Erythroblast (primary cell): Measurements from ENCODE around the gene B3GNT2.

ENCODE experiments used
- DNase-seq, 2 experiments: peaks; one replicate each; lab custom pipeline; 2025; lab: John Stamatoyannopoulos, UW
- GATA1 ChIP-seq: IDR thresholded peaks from 2 replicates; pipeline ENCODE4 v1.6.1; 2011; ENCODE audit warnings: low read depth, mild to moderate bottlenecking, control low read depth, low read length, moderate library complexity
- POLR2A ChIP-seq: IDR thresholded peaks from 2 replicates; pipeline ENCODE4 v1.6.1; 2011; ENCODE audit warnings: mild to moderate bottlenecking, low read length

B3GNT2 gene

DNA sequence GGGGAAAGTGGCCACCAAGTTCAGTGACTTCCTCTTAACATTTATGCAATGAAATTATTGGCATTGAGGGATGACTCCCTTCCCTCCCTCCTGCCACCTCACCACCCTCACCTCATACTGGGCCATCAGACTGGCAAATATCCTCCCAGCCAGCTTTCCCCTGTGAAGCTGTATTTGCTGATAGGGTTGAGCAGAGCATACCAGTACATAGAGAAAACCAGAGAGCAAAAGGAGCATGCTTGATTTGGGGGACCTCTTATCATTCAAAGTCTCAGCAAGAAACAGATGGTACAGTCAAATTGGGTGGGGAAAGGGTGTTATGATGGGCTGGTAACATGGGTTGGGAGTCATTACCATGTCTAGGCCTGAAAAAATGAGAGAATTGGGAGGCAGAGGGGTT lies 19.1 kb upstream of the B3GNT2 start:
- DNase-seq: peak; percentile 71 to 94
- TF ChIP-seq POLR2A (peak; percentile 60), GATA1 (no peak)

DNA sequence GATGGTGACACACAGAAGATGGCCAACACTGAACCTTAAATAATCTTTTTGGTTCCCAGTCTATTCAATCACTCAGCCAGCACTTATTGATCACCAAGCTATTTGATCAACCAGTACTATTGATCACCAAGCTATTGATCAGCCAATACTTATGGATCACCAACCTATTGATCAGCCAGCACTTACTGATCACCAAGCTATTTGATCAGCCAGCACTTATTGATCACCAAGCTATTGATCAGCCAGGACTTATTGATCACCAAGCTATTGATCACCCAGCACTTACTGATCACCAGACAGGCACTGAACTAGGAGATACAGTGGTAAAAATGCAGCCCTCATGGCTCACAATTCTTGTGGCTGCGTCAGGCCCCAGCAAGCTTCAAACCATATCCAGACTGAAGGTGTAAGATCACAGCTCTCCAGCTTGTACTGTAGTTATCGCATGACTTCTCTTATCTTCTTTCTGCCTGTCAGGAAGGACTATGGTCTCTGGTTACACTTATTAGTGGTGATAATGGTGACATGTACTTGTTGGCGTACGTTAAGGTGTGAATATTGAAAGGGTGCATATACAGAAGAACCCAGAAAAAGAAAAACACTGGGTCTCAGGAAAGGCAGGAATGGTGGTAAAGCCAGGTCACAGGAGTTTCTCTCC lies 18.4 kb upstream of the B3GNT2 start:
- peak; percentile 67 to 91 for DNase-seq
- no peak for TF ChIP-seq POLR2A
- no peak for TF ChIP-seq GATA1

DNA sequence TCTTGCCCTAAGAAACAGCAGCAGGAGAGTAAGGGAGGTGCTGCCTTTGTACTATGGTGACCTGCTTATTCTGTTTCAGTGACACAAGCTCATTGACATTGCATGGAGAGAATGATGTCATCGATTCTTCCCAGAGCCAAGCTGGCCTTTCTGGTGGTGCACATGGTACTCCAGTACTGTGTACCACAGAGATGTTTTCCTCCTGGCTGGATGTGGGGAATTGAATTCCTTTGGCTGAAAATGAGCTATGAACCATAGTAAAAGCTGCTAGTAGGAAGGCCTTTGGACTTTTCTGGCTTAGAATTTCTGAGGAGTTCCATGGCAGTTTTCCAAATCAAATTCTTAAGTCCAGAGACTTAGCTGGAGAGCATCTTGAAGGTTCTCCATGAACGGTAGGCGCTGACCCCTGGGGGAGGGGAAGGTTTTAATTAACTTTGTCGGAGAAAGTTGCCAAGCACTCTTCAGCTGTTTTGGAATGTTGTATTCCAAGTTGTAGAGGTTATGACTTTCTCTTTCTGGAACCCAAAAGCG lies 17.1 kb upstream of the B3GNT2 start:
- DNase-seq: no peak
- TF ChIP-seq GATA1: no peak
- TF ChIP-seq POLR2A: no peak

DNA sequence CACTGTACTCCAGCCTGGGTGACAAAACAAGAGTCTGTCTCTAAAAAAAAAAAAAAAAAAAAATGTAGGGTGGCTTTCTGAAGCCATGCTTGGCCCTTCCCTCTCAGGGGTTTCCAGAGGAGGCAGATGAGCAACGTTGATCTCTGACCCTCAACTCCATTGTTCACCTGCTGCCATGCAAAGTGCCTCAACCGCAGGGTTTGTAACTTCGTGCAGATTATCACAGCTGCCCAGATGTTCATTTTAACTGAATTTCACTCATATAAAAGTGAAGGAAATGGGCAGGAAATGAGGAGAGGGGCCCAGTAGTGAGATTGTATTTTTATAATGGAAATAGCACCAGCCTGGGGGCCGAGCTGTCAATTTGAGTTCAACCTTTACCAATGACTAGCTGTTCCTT lies 14.9 kb upstream of the B3GNT2 start:
- TF ChIP-seq GATA1: no peak
- no peak for TF ChIP-seq POLR2A
- DNase-seq: peak in 1 of 2 experiments; percentile 28

DNA sequence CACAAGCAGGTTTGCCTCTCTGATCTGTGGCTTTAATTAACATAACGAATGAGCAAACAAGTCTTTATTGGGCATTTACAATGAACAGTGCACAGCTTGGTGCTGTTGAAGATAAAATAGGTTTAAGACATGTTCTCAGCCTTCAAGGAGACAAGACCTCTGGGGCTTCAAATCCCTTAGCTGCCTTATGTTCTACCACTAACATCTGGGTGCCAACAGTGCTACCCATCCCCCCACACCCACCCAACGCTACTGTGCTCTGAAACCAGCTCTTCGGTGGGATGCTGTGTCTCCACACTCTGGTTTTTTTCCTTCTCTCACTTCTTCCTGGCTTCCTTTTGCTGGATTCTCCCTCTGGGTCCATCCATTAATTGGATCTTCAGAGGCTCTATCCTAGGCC lies 14.1 kb upstream of the B3GNT2 start:
- TF ChIP-seq GATA1: no peak
- TF ChIP-seq POLR2A: no peak
- no peak for DNase-seq

DNA sequence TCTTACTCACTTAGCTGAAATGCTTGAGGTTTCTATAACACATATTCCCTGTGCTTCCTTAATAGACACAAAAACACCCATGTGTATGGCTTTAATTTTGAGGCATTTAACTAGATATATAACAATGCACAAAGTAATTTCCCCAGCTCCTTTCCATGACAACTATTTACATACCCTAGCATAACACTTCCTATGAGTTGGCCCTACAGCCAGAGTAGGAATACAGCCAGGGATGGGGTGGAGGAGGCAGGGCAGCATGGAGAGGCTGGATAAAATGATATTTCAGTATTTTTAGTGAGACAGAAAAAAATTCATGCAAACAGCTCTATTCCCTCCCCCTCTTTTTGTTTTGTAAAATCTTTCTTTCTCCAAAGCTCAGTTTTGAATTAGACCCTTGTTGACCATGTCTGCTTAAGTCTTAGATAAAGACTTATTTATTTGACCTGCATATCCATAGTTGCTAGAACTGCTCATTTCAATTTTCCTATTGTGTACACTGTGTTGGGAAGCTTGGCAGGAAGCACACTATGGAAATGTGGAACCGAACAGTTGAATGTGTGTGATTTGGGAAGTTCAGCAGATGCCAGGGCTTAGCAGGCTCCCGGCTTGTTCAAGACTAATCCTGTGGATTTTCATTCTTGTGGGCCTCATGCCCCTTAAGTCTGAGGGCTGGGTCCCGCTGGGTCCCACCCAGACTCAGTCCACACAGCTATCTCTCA lies 11.2 kb upstream of the B3GNT2 start:
- DNase-seq: no peak

DNA sequence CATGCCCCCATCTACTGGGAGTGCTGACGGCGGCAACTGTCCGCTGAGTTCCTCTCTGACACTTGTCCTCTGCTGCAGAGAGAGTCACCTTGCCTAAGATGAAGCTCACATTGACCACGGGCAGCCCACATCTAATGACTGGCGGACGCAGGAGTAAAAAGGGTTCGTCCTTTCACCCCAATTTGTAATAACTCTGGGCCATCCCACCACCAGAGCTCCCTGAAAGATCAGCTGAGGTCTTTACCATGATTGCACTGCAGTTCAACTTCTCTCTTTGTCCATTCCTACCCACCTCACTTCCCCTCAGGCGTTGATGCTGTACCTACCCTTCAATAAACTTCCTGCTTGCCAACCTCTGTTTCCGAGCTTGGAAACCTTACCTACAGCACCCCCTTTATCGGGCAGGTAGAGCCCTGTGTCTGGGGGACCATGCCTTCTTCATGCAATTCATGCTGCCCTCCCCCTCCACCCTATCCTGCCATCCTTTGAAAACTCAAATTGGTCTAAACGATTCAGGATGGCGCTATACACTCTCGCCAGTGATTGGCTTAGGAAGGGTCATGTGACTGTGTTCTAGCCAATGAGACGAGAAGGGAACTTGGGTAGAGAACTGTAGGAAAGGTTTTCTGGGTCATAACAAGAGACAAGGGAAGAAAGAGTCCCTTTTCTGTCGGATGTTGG lies 10.3 kb upstream of the B3GNT2 start:
- no peak for DNase-seq
- no peak for TF ChIP-seq POLR2A
- TF ChIP-seq GATA1: no peak

More for the DNA sequence above, 11.2 kb upstream of the B3GNT2 start:
- TF ChIP-seq GATA1 (no peak), POLR2A (no peak)

DNA sequence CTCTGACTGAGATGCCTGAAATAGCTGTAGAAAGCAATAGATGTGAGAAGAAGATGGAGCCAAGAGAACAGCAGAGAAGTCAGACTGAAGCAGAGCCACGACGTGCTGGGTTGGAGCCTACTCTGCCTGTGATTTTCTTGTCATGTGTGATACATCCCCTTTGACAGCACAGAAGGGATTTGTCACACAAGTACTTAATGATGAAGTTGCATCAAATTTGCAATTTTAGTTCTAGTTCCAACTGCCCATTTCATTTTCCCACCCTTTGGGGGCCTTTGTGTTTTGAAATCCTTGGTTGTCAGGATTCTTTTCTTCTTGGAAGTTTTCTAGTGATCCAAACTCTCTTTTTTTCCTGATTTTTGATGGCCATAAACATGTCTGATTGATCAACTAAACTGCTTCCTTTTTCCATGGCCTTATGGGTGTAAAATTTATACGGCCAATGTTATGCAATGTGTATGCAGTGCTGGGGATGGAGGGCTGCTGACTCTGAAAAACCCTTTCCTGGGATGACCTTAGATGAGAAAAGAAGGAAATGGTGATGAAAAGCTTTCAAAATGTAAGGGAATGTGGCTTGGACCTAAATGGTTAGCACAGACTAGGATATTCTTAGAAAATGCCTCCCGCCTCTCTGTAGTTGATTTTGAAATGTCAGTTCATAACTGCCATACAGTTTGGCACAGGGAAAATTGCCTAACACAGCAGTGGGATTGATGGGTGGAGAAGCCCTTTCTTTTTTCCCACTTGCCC lies 9.6 kb upstream of the B3GNT2 start:
- DNase-seq: no peak
- no peak for TF ChIP-seq POLR2A

DNA sequence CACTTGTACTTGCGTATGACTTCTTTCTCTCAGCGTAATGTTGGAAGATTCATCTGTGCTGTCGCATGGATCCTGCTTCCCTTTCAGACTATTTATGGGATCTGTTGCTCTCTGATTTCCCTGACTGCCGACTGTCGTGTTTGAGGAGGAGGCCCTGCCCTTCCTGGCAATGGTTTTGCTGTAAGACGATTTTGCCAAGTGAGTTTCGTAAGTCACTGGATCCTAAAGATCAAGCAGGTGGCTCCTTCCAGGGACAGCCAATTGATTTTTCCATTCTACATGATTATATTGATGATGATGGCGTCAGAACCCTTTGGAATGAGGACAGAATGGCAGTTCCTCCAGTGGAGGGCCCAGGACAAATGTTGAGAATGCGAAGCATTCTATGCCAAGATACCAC lies 8.7 kb upstream of the B3GNT2 start:
- TF ChIP-seq POLR2A: no peak
- TF ChIP-seq GATA1: no peak
- no peak for DNase-seq

DNA sequence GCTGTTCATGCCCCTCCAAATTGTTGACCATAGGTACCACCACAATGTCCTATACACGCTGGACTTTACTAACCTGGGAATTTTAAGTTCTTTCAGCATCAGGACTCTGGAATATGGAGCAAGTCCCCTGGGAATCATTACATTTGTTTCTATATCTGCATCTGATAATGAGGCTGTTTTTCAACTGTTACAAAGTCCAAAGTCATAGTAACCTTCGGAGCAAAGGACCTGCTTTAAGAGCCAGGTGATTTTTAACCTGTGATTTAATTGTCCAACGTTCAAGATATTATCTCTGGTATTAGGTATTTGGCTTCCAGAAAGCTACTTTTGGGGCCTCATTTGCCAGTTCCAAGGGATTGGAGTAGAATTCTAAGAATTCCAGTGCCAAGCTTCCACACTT lies 7.5 kb upstream of the B3GNT2 start:
- TF ChIP-seq POLR2A: no peak
- no peak for TF ChIP-seq GATA1

DNA sequence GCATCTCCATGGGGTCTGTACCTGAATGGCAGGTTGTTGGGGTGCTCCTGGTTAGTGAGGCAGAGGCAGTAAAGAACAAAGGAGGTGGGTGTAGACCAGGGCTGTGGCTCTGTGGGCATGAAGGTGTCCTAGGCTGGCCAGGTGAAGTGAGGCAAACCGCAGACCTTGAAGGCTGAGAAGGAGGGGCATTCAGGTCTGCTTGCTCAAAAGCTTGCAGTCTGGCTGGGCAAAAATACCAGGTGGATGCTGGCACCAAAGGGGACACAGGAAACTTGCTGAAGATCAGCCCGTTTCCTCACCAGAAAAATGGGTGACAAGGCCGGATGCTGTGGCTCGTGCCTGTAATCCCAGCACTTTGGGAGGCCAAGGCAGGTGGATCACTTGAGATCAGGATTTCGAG lies 6.7 kb upstream of the B3GNT2 start:
- no peak for DNase-seq

More for the DNA sequence above, 7.5 kb upstream of the B3GNT2 start:
- DNase-seq: no peak

DNA sequence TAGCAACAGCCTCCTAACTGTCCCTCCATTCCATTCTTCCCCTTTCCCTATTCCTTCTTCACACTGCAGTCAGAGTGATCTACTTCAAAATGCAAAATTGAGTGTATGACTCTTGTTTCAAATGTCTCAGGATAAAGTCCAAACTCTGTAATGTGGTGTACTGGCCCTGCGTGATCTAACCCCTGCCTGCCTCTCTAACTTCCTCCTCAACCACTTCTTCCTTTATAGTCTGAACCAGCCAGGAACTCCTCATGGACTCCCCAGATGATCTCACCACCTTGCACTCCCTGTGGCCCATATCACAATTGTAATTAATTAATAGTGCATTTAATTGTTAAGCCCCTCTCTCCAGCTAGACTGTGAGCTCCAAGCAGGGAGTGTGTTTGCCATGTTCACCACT lies 3.1 kb upstream of the B3GNT2 start:
- TF ChIP-seq GATA1: no peak
- no peak for TF ChIP-seq POLR2A
- DNase-seq: no peak

More for the DNA sequence above, 6.7 kb upstream of the B3GNT2 start:
- TF ChIP-seq POLR2A (no peak), GATA1 (no peak)

DNA sequence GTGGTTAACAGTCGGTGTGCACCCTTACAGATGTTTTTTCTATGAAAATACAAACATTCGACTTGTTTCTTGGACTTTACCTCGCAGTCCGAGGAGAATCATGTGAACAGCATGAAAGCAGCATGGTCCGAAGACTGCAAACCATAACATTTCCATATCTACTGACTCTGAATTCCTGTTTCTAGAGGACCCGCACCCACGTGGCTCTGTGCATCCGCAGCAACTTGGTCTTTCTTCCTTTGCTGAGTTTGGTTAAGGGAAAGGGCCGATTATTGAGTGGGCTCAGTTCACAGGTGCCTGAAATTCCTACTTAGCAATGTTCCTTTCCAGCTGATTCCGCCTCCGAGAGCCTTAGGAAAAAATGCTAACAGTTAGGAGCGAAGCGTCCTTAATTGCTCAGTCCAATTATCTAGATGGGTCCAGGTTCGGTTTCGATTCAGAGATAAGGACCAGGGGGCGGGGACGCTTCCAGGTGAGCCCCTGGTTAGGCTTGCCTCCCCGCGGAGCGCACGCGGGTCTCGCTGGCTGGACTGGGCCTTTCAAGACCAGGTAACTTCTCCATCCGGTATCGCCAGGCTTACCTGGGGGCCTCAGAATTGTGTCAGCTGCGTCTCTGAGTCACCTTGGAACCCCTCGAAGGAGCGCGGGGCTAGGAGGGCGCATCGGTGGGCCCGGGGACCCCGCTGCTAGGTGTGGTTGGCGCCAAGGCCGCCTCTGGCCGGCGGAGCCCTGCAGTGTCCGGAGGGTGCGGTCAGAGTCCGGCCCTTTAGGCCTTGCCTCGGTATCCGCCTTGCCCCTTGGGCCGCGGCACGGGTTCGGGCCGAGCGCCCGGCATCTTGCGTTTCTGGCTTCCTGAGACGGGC lies 1.1 kb upstream of the B3GNT2 start:
- no peak for TF ChIP-seq GATA1
- no peak for TF ChIP-seq POLR2A
- DNase-seq: peak in 1 of 2 experiments; percentile 50
